HepG2 (cell line): ENCODE data around the gene SLC6A16.

ENCODE experiments used
- GTF2F1 ChIP-seq: fragments of 150-350 bp; IDR thresholded peaks from 2 replicates; pipeline ENCODE4 v1.6.1; 2014; ENCODE audit warnings: low read length
- MXI1 ChIP-seq: IDR thresholded peaks from 3 replicates; pipeline ENCODE4 v1.6.1; 2012; ENCODE audit warnings: low read depth, low read length, inconsistent platforms, borderline replicate concordance
- REST ChIP-seq, 2 experiments: IDR thresholded peaks; 2 replicates each; pipeline ENCODE4 v1.6.1; 2011 to 2012; ENCODE audit warnings: low read length in 2 of 2, borderline replicate concordance in 1 of 2, low read depth in 1 of 2, mild to moderate bottlenecking in 1 of 2, moderate library complexity in 1 of 2
- TAF1 ChIP-seq: sonication (generic); formaldehyde crosslinking; IDR thresholded peaks from 2 replicates; pipeline ENCODE4 v1.4.0; 2020; ENCODE audit warnings: missing genetic modification reagents
- TGIF2 ChIP-seq: IDR thresholded peaks from 2 replicates; pipeline ENCODE4 v1.6.1; 2016; ENCODE audit warnings: control low read depth, missing compliant biosample characterization
- ZNF331 ChIP-seq: sonication (generic); formaldehyde crosslinking; IDR thresholded peaks from 2 replicates; pipeline ENCODE4 v1.4.0; 2020; ENCODE audit warnings: missing genetic modification reagents

- no peak for TF ChIP-seq REST (IDR thresholded peaks at IDR 0.05; ENCODE audit: borderline replicate concordance in 1 of 2, low read depth in 1 of 2, low read length in 2 of 2)
- TF ChIP-seq TAF1 (CRISPR knock-in tag), result no peak
- TF ChIP-seq ZNF331 (CRISPR knock-in tag), result no peak
- TF ChIP-seq TGIF2 (CRISPR knock-in tag), result no peak
- TF ChIP-seq GTF2F1, result no peak
- no peak for TF ChIP-seq MXI1
These were observed 1.2 kb upstream of the SLC6A16 start for GRCh38 chr19:49326165-49326704.
